ENCODE results near the gene MESD.
A peak's percentile ranks its signal among the peaks of the same experiment; 100 is the strongest.

MESD gene

GRCh38 chr15:80931191-80931590, 58.4 kb downstream of the MESD start:
- no peak for DNase-seq (ENCODE audit: low spot score)
- CTCF ChIA-PET, result no interaction called here
- no peak overlapping the region for H3K27ac ChIP-seq
- POLR2A ChIA-PET (ENCODE audit: low non-redundant PET), result no interaction called here
- TF ChIP-seq, protein P1, sequence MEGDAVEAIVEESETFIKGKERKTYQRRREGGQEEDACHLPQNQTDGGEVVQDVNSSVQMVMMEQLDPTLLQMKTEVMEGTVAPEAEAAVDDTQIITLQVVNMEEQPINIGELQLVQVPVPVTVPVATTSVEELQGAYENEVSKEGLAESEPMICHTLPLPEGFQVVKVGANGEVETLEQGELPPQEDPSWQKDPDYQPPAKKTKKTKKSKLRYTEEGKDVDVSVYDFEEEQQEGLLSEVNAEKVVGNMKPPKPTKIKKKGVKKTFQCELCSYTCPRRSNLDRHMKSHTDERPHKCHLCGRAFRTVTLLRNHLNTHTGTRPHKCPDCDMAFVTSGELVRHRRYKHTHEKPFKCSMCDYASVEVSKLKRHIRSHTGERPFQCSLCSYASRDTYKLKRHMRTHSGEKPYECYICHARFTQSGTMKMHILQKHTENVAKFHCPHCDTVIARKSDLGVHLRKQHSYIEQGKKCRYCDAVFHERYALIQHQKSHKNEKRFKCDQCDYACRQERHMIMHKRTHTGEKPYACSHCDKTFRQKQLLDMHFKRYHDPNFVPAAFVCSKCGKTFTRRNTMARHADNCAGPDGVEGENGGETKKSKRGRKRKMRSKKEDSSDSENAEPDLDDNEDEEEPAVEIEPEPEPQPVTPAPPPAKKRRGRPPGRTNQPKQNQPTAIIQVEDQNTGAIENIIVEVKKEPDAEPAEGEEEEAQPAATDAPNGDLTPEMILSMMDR (conservative IDR thresholded peaks at IDR 0.05; ENCODE audit: low read depth), result no peak

GRCh38 chr15:80929689-80930088, 59.9 kb downstream of the MESD start:
- CTCF ChIA-PET, result no interaction called here

GRCh38 chr15:80929225-80929624, 60.4 kb downstream of the MESD start:
- ChIA-PET CTCF (no interaction called here), POLR2A (ENCODE audit: low non-redundant PET) (no interaction called here)
- peak; percentile 77 for DNase-seq (ENCODE audit: low spot score)
- TF ChIP-seq, protein P1 (conservative IDR thresholded peaks at IDR 0.05; ENCODE audit: low read depth), result no peak
- H3K27ac ChIP-seq, result no peak overlapping the region

More at GRCh38 chr15:80929689-80930088, 59.9 kb downstream of the MESD start:
- POLR2A ChIA-PET (ENCODE audit: low non-redundant PET), result no interaction called here
- H3K27ac ChIP-seq, result no peak overlapping the region
- peak; percentile 46 for DNase-seq (ENCODE audit: low spot score)
- TF ChIP-seq, protein P1 (conservative IDR thresholded peaks at IDR 0.05; ENCODE audit: low read depth), result no peak

DNA sequence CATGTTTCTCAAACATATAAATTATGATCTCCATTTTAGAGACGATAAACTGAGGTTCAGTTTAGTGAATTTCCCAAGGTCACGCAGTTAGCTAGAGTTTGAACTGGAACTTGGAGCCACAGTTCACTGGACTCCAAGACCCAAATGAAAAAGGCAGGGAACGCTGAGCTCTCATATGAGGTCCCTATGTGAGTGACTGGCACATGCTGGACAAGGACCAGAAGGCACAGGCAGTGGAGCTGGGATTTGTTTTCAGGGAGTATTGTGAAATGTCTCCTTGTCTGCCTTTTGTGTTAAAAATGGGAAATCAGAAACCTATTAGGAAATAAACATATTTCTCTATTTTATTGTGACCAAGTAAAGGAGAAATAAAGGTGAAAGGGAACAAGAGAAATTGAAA, 63.5 kb downstream of the MESD start:
- TF ChIP-seq, protein P1 (conservative IDR thresholded peaks at IDR 0.05; ENCODE audit: low read depth), result no peak
- DNase-seq (ENCODE audit: low spot score), result no peak
- ChIA-PET CTCF (no interaction called here), POLR2A (ENCODE audit: low non-redundant PET) (no interaction called here)
- H3K27ac ChIP-seq, result no peak overlapping the region

GRCh38 chr15:80925597-80926059, 64.0 kb downstream of the MESD start:
- TF ChIP-seq, protein P1 (conservative IDR thresholded peaks at IDR 0.05; ENCODE audit: low read depth), result no peak
- no peak for DNase-seq (ENCODE audit: low spot score)
- CTCF ChIA-PET, result no interaction called here
- H3K27ac ChIP-seq, result no peak overlapping the region
- POLR2A ChIA-PET (ENCODE audit: low non-redundant PET), result no interaction called here

GRCh38 chr15:80924278-80924677, 65.3 kb downstream of the MESD start:
- H3K27ac ChIP-seq, result no peak overlapping the region
- CTCF ChIA-PET, result no interaction called here
- DNase-seq (ENCODE audit: low spot score), result no peak
- TF ChIP-seq, protein P1 (conservative IDR thresholded peaks at IDR 0.05; ENCODE audit: low read depth), result no peak
- POLR2A ChIA-PET (ENCODE audit: low non-redundant PET), result no interaction called here

GRCh38 chr15:80923668-80924067, 66.0 kb downstream of the MESD start:
- ChIA-PET CTCF (no interaction called here), POLR2A (ENCODE audit: low non-redundant PET) (no interaction called here)
- no peak overlapping the region for H3K27ac ChIP-seq
- DNase-seq (ENCODE audit: low spot score), result no peak
- TF ChIP-seq, protein P1 (conservative IDR thresholded peaks at IDR 0.05; ENCODE audit: low read depth), result no peak

Measured in RWPE1 (cell line).